Liver (tissue), 9 donors: ENCODE results near the gene TJAP1. TPM values are rescaled to one million over a fixed set of nuclear protein-coding genes. Genes with fewer than 3 reads are reported as not detected.
"Not testable (repeated sequence)": the region's sequence is repeated elsewhere in the genome, so short reads cannot be mapped to it uniquely, and the experiment has no call there.

Source experiments
- DNase-seq: peaks from one replicate; pipeline ENCODE4 v3.0.0-alpha.2; 2017; ENCODE audit warnings: low spot score
- H3K27ac ChIP-seq, 2 donors: one replicate each; pipeline ENCODE4 v1.7.0; 2013; ENCODE audit warnings: inconsistent platforms in 2 of 2, low read length in 2 of 2, control low read depth in 1 of 2, low read depth in 1 of 2, mild to moderate bottlenecking in 1 of 2
- H3K27me3 ChIP-seq, 4 donors: one replicate each; pipeline versions ENCODE4 v1.6.1 to v1.7.0; 2013; ENCODE audit warnings: low read length in 3 of 4, inconsistent platforms in 1 of 4, mild to moderate bottlenecking in 1 of 4, moderate library complexity in 1 of 4; ENCODE audit not compliant: control insufficient read depth in 4 of 4, insufficient read depth in 4 of 4
- H3K36me3 ChIP-seq, 4 donors: one replicate each; pipeline versions ENCODE4 v1.6.1 to v1.7.0; 2013; ENCODE audit warnings: low read length in 3 of 4, mild to moderate bottlenecking in 3 of 4, low read depth in 1 of 4, moderate library complexity in 1 of 4; ENCODE audit not compliant: control insufficient read depth in 4 of 4, insufficient read depth in 3 of 4
- H3K4me1 ChIP-seq, 4 donors: one replicate each; pipeline versions ENCODE4 v1.6.1 to v1.7.0; 2013; ENCODE audit warnings: low read length in 3 of 4, mild to moderate bottlenecking in 3 of 4, moderate library complexity in 1 of 4; ENCODE audit not compliant: control insufficient read depth in 4 of 4, insufficient read depth in 4 of 4
- H3K4me3 ChIP-seq, 3 donors: one replicate each; pipeline versions ENCODE4 v1.6.1 to v1.7.0; 2013; ENCODE audit warnings: low read length in 3 of 3, control low read depth in 1 of 3, low read depth in 1 of 3, mild to moderate bottlenecking in 1 of 3
- H3K9ac ChIP-seq, 2 donors: one replicate each; pipeline ENCODE4 v1.7.0; 2013; ENCODE audit warnings: low read length in 2 of 2, mild to moderate bottlenecking in 2 of 2, moderate library complexity in 2 of 2, control low read depth in 1 of 2, low read depth in 1 of 2
- H3K9me3 ChIP-seq, 4 donors: one replicate each; pipeline versions ENCODE4 v1.6.1 to v1.7.0; 2013; ENCODE audit warnings: low read length in 3 of 4; ENCODE audit not compliant: control insufficient read depth in 4 of 4
- ATF3 ChIP-seq: IDR thresholded peaks from 2 replicates; pipeline ENCODE4 v1.6.1; 2016; ENCODE audit warnings: antibody characterized with exemption
- EGR1 ChIP-seq, 2 donors: IDR thresholded peaks; 2 replicates each; pipeline ENCODE4 v1.6.1; 2016 to 2018; ENCODE audit warnings: antibody characterized with exemption in 2 of 2, low read depth in 2 of 2
- FOXA1 ChIP-seq: IDR thresholded peaks from 2 replicates; pipeline ENCODE4 v1.6.1; 2016; ENCODE audit warnings: antibody characterized with exemption
- FOXA2 ChIP-seq: IDR thresholded peaks from 2 replicates; pipeline ENCODE4 v1.6.1; 2016; ENCODE audit warnings: antibody characterized with exemption
- HNF4A ChIP-seq, 2 donors: conservative IDR thresholded peaks; 2 replicates each; pipeline ENCODE4 v1.6.1; 2016; ENCODE audit warnings: antibody characterized with exemption in 2 of 2, mild to moderate bottlenecking in 2 of 2
- HNF4G ChIP-seq: IDR thresholded peaks from 2 replicates; pipeline ENCODE4 v1.6.1; 2016; ENCODE audit warnings: antibody characterized with exemption
- JUND ChIP-seq, 2 donors: IDR thresholded peaks; 2 replicates each; pipeline ENCODE4 v1.6.1; 2016; ENCODE audit warnings: antibody characterized with exemption in 2 of 2
- MAX ChIP-seq: IDR thresholded peaks from 2 replicates; pipeline ENCODE4 v1.6.1; 2016; ENCODE audit warnings: antibody characterized with exemption
- NR2F2 ChIP-seq: IDR thresholded peaks from 2 replicates; pipeline ENCODE4 v1.6.1; 2016; ENCODE audit warnings: antibody characterized with exemption
- RAD21 ChIP-seq, 2 donors: IDR thresholded peaks; 2 replicates each; pipeline ENCODE4 v1.6.1; 2016; ENCODE audit warnings: antibody characterized with exemption in 2 of 2, mild to moderate bottlenecking in 2 of 2
- REST ChIP-seq: IDR thresholded peaks from 2 replicates; pipeline ENCODE4 v1.6.1; 2016; ENCODE audit warnings: antibody characterized with exemption, mild to moderate bottlenecking
- RXRA ChIP-seq, 2 donors: IDR thresholded peaks; 2 replicates each; pipeline ENCODE4 v1.6.1; 2017 to 2018; ENCODE audit warnings: antibody characterized with exemption in 2 of 2, mild to moderate bottlenecking in 1 of 2
- SP1 ChIP-seq: IDR thresholded peaks from 2 replicates; pipeline ENCODE4 v1.6.1; 2018; ENCODE audit warnings: antibody characterized with exemption, mild to moderate bottlenecking
- TAF1 ChIP-seq: conservative IDR thresholded peaks from 2 replicates; pipeline ENCODE4 v1.6.1; 2016; ENCODE audit warnings: antibody characterized with exemption, mild to moderate bottlenecking
- YY1 ChIP-seq: IDR thresholded peaks from 2 replicates; pipeline ENCODE4 v1.6.1; 2016; ENCODE audit warnings: antibody characterized with exemption, mild to moderate bottlenecking
- WGBS: extraction: QIAGEN DNeasy Blood & Tissue Kit; methylation state at CpG from one replicate; pipeline ENCODE4 v1.1.7; 2013; 5-methylcytosine and 5-hydroxymethylcytosine counted together
- polyA plus RNA-seq, 2 donors: library from polyadenylated mRNA; stranded (reverse) in 1 of 2; unstranded in 1 of 2; fragments of 200-250 nt in 1 of 2; fragments of >200 nt in 1 of 2; fragmentation: Nextera tagmentation in 1 of 2; extraction: Ambion mirVana in 1 of 2; gene quantifications; one replicate each; pipeline versions ENCODE4 v1.2.1 to v1.2.3, GENCODE V29; 2013 to 2015
- total RNA-seq, 2 donors: library from RNA; depleted of rRNA; stranded (reverse); fragments of >200 nt; gene quantifications; one replicate each; pipeline ENCODE4 v1.2.3, GENCODE V29; 2014
- TF ChIP-seq, protein P1 (sequence below): IDR thresholded peaks from 2 replicates; pipeline ENCODE4 v1.6.1; 2016; ENCODE audit warnings: antibody characterized with exemption
- donor health status: healthy.
- donor health status: healthy.
- donor health status: healthy.
- donor health status: healthy.
- donor health status: healthy.

The TJAP1 gene
- total and polyA plus RNA-seq, 4 donors = 6.9 to 10.3 (median 7.8) TPM

GRCh38 chr6:43464337-43464736 lies 13.0 kb upstream of the TJAP1 start:
- DNase-seq = no peak
- Histone ChIP-seq H3K27me3 (no peaks in the 10 kb centered on the region), H3K9me3 (no peaks in the 10 kb centered on the region), H3K4me1 (no peaks in the 10 kb centered on the region), H3K4me3 (no peak overlapping the region), H3K27ac (no peak overlapping the region), H3K36me3 (no peaks in the 10 kb centered on the region), H3K9ac (no peak overlapping the region)
- 85% methylated on average over 8 of the region's 8 CpGs for WGBS
- TF ChIP-seq FOXA2 = no peak
- no peak for TF ChIP-seq HNF4A (conservative IDR thresholded peaks at IDR 0.05)

DNA sequence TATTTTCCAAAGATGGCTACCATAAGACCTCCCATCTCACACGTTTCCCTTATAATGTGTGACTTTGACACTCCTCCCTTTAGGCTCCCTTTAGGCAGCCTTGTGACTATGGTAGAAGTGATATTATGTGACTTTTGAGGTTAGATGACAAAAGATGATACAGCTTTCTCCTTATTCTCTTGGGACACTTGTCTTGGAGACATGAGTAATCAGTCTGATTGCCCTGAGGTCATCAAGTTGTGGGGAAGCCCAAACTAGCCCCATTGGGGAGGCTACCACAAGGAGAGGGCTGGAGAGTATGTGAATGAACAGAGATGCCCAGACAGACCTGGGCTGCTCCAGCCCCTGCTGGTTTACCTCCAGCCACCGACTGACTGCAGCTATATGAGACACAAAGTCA lies 11.4 kb upstream of the TJAP1 start:
- WGBS = 68% methylated on average over 2 of the region's 2 CpGs
- no peaks in the 10 kb centered on the region for H3K27me3 ChIP-seq
- H3K4me1 ChIP-seq = no peaks in the 10 kb centered on the region
- no peak overlapping the region for H3K27ac ChIP-seq
- H3K36me3 ChIP-seq = no peaks in the 10 kb centered on the region
- DNase-seq = no peak
- H3K4me3 ChIP-seq = no peak overlapping the region
- TF ChIP-seq HNF4G = no peak
- TF ChIP-seq NR2F2 = no peak
- no peak for TF ChIP-seq SP1
- no peak for TF ChIP-seq TAF1
- TF ChIP-seq, protein P1, sequence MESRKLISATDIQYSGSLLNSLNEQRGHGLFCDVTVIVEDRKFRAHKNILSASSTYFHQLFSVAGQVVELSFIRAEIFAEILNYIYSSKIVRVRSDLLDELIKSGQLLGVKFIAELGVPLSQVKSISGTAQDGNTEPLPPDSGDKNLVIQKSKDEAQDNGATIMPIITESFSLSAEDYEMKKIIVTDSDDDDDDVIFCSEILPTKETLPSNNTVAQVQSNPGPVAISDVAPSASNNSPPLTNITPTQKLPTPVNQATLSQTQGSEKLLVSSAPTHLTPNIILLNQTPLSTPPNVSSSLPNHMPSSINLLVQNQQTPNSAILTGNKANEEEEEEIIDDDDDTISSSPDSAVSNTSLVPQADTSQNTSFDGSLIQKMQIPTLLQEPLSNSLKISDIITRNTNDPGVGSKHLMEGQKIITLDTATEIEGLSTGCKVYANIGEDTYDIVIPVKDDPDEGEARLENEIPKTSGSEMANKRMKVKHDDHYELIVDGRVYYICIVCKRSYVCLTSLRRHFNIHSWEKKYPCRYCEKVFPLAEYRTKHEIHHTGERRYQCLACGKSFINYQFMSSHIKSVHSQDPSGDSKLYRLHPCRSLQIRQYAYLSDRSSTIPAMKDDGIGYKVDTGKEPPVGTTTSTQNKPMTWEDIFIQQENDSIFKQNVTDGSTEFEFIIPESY = no peak
- no peak for TF ChIP-seq HNF4A (conservative IDR thresholded peaks at IDR 0.05)
- TF ChIP-seq EGR1 (IDR thresholded peaks at IDR 0.05; ENCODE audit: low read depth in 2 of 2) = no peak
- no peak for TF ChIP-seq ATF3
- TF ChIP-seq FOXA1 = no peak
- H3K9ac ChIP-seq = no peak overlapping the region
- H3K9me3 ChIP-seq = no peaks in the 10 kb centered on the region

DNA sequence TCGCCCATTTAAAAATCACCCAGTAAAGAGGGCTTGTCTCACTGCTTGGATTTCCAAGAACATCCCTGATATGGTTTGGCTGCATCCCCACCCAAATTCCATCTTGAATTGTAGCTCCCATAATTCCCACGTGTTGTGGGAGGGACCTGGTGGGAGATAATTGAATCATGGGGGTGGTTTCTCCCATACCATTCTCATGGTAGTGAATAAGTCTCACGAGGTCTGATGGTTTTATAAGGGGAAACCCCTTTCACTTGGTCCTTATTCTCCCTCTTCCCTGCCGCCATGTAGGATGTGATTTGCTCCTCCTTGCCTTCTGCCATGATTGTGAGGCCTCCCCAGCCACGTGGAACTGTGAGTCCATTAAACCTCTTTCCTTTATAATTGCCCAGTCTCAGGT lies 10.1 kb upstream of the TJAP1 start:
- not testable (repeated sequence) for H3K4me1 ChIP-seq, H3K9ac ChIP-seq, H3K36me3 ChIP-seq, H3K27ac ChIP-seq, H3K4me3 ChIP-seq, DNase-seq, H3K27me3 ChIP-seq, H3K9me3 ChIP-seq
- 63% methylated on average over 5 of the region's 5 CpGs for whole genome bisulfite sequencing

GRCh38 chr6:43467752-43468151 lies 9.6 kb upstream of the TJAP1 start:
- Histone ChIP-seq H3K4me3 (no peak overlapping the region), H3K4me1 (no peaks in the 10 kb centered on the region), H3K27ac (no peak overlapping the region), H3K9ac (no peak overlapping the region), H3K9me3 (no peaks in the 10 kb centered on the region), H3K27me3 (no peaks in the 10 kb centered on the region), H3K36me3 (no peaks in the 10 kb centered on the region)
- 85% methylated on average over 4 of the region's 4 CpGs for WGBS
- no peak for DNase-seq
- TF ChIP-seq RAD21 (IDR thresholded peaks at IDR 0.05) = no peak
- TF ChIP-seq, protein P1 = no peak
- no peak for TF ChIP-seq FOXA1
- no peak for TF ChIP-seq FOXA2
- no peak for TF ChIP-seq MAX
- TF ChIP-seq HNF4G = no peak
- TF ChIP-seq JUND (IDR thresholded peaks at IDR 0.05) = no peak
- no peak for TF ChIP-seq YY1
- no peak for TF ChIP-seq ATF3
- no peak for TF ChIP-seq REST
- no peak for TF ChIP-seq SP1
- no peak for TF ChIP-seq TAF1
- TF ChIP-seq RXRA (IDR thresholded peaks at IDR 0.05) = no peak
